Caco-2 (cell line): ENCODE measurements around the gene MYO5B. TPM values are rescaled to one million over a fixed set of nuclear protein-coding genes. Genes with fewer than 3 reads are reported as not detected.

Source experiments
- BruUV-seq: library from RNA; stranded (reverse); fragments of 400-500 nt; replicated peaks from 2 replicates; lab custom pipeline; 2021; lab: Mats Ljungman, UMichigan
- CTCF ChIA-PET: fragments of 300-600 bp; sonication (Branson Sonifier 250); formaldehyde crosslinking; loops from one replicate; lab custom pipeline; 2022; ENCODE audit warnings: antibody characterized with exemption; lab: Charles Lee
- POLR2A ChIA-PET: fragments of 300-600 bp; sonication (Branson Sonifier 250); formaldehyde crosslinking; loops from one replicate; lab custom pipeline; 2022; ENCODE audit warnings: antibody characterized with exemption; lab: Charles Lee
- DNase-seq, 2 experiments: peaks; one replicate each; pipeline versions ENCODE4 v3.0.0 to v3.0.0-alpha.2; 2020 to 2022
- H3K27me3 ChIP-seq: replicated peaks from 2 replicates; pipeline ENCODE4 v1.6.0; 2011; ENCODE audit warnings: low read length; ENCODE audit not compliant: control insufficient read depth, insufficient read depth
- H3K36me3 ChIP-seq: 2 replicates; pipeline ENCODE4 v1.5.1; 2011; ENCODE audit warnings: low read length; ENCODE audit not compliant: control insufficient read depth, insufficient read depth
- H3K4me1 ChIP-seq: fragments of 250-450 bp; sonication (Bioruptor Pico); 2 replicates; pipeline ENCODE4 v1.5.1; 2020; ENCODE audit warnings: mild to moderate bottlenecking
- H3K4me3 ChIP-seq: 2 replicates; pipeline ENCODE4 v1.5.1; 2011; ENCODE audit warnings: low read depth, mild to moderate bottlenecking, control low read depth, low read length
- H3K9me3 ChIP-seq: fragments of 250-450 bp; sonication (Bioruptor Pico); 2 replicates; pipeline ENCODE4 v1.5.1; 2020; ENCODE audit warnings: mild to moderate bottlenecking, moderate library complexity
- H3K27ac Mint-ChIP-seq: one replicate; pipeline ENCODE4 v1.8.0; 2022; ENCODE audit warnings: mixed read lengths; ENCODE audit not compliant: unreplicated experiment
- H3K27me3 Mint-ChIP-seq: one replicate; pipeline ENCODE4 v1.8.0; 2022; ENCODE audit warnings: mixed read lengths; ENCODE audit not compliant: insufficient read depth, unreplicated experiment
- H3K36me3 Mint-ChIP-seq: one replicate; pipeline ENCODE4 v1.8.0; 2022; ENCODE audit warnings: mild to moderate bottlenecking, mixed read lengths; ENCODE audit not compliant: insufficient read depth, unreplicated experiment
- H3K4me1 Mint-ChIP-seq: one replicate; pipeline ENCODE4 v1.8.0; 2022; ENCODE audit warnings: low read depth, mixed read lengths; ENCODE audit not compliant: unreplicated experiment
- H3K4me3 Mint-ChIP-seq: one replicate; pipeline ENCODE4 v1.8.0; 2022; ENCODE audit warnings: mild to moderate bottlenecking, moderate library complexity, mixed read lengths; ENCODE audit not compliant: unreplicated experiment
- H3K9me3 Mint-ChIP-seq: one replicate; pipeline ENCODE4 v1.8.0; 2022; ENCODE audit warnings: mixed read lengths; ENCODE audit not compliant: unreplicated experiment
- intact Hi-C: fragments of 100-400 bp; cut with micrococcal nuclease; formaldehyde crosslinking; loops from one replicate; pipeline ENCODE4 v1.10.0; 2022; ENCODE audit not compliant: unreplicated experiment
- total RNA-seq: library from RNA; stranded (reverse); gene quantifications from 2 replicates; pipeline ENCODE4 v1.2.3, GENCODE V29; 2022
- TF ChIP-seq, protein P1 (sequence below), 2 experiments: fragments of 200-600 bp in 1 of 2; IDR thresholded peaks; 1 replicate in 1 of 2; 2 replicates in 1 of 2; pipeline versions ENCODE4 v1.5.1 to v1.8.0; 2011 to 2022; ENCODE audit warnings: antibody characterized with exemption in 1 of 2, control low read depth in 1 of 2, inconsistent platforms in 1 of 2, low read depth in 1 of 2, low read length in 1 of 2, mild to moderate bottlenecking in 1 of 2, moderate library complexity in 1 of 2; ENCODE audit not compliant: insufficient read depth in 1 of 2, severe bottlenecking in 1 of 2, unreplicated experiment in 1 of 2

MYO5B gene
- total RNA-seq, 1 experiment from 2014 or later: 28.3 TPM

DNA sequence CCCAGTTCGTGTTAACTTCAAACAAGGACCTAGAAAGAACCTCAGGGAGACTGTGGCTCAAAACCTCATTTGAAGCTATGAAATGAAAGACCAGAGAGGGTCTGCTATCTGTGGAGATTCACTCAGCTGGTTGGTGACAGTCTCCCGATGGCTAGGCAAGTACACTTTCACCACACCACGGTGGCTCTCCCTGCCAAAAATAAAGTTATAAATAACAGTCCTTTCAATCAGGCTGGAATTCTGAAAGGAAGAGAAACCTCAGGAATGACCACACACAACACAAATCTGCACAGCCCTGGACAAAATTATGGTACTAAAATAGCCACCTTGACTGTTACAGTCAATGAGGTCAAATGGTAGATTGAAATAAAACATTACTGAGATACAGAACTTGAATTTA, 221.4 kb downstream of the MYO5B start:
- ChIA-PET POLR2A (no interaction called here), CTCF (no interaction called here)
- H3K27ac Mint-ChIP-seq: no peak overlapping the region
- no peak for DNase-seq
- Histone ChIP-seq H3K4me1 (0 out of 2 replicates have a peak, but pooled peaks cover 3% of the 10 kb centered on the region), H3K9me3 (no peaks in the 10 kb centered on the region), H3K36me3 (no peaks in the 10 kb centered on the region; the same call in 1 of the 2 replicates), H3K27me3 (no peaks in the 10 kb centered on the region), H3K4me3 (no peak overlapping the region)
- BruUV-seq: no TSS peak
- H3K27me3 Mint-ChIP-seq: no peaks in the 10 kb centered on the region
- H3K36me3 Mint-ChIP-seq: peaks cover 17% of the 10 kb centered on the region
- no peak overlapping the region for H3K4me3 Mint-ChIP-seq
- no peaks in the 10 kb centered on the region for H3K9me3 Mint-ChIP-seq
- TF ChIP-seq, protein P1, sequence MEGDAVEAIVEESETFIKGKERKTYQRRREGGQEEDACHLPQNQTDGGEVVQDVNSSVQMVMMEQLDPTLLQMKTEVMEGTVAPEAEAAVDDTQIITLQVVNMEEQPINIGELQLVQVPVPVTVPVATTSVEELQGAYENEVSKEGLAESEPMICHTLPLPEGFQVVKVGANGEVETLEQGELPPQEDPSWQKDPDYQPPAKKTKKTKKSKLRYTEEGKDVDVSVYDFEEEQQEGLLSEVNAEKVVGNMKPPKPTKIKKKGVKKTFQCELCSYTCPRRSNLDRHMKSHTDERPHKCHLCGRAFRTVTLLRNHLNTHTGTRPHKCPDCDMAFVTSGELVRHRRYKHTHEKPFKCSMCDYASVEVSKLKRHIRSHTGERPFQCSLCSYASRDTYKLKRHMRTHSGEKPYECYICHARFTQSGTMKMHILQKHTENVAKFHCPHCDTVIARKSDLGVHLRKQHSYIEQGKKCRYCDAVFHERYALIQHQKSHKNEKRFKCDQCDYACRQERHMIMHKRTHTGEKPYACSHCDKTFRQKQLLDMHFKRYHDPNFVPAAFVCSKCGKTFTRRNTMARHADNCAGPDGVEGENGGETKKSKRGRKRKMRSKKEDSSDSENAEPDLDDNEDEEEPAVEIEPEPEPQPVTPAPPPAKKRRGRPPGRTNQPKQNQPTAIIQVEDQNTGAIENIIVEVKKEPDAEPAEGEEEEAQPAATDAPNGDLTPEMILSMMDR (IDR thresholded peaks at IDR 0.05; ENCODE audit: insufficient read depth in 1 of 2, low read depth in 1 of 2, low read length in 1 of 2, severe bottlenecking in 1 of 2, unreplicated experiment in 1 of 2): no peak
- intact Hi-C loops: no loop called here
- H3K4me1 Mint-ChIP-seq: no peaks in the 10 kb centered on the region

DNA sequence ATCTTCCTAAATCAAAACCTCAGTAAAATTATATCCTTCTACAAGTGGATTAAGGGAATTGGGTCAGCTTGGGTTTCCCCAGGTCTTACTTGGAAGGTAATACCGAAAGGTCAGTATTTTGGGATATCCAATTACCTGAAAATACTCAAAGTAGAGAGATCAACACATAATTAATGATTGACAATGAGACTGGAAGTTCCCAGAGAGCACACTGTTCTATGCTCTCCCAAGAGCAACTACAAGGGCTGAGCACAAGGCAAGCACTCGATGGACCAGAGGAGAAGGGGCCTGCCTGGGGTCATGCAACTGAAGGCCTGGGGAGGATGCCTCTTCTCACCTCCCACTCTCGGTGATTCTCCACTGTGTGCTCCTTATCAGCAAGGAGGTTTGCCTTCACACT, 222.4 kb downstream of the MYO5B start:
- H3K27me3 ChIP-seq: no peaks in the 10 kb centered on the region
- H3K4me3 ChIP-seq: no peak overlapping the region
- Mint-ChIP-seq H3K4me1 (peaks cover 5% of the 10 kb centered on the region), H3K4me3 (no peak overlapping the region), H3K9me3 (no peaks in the 10 kb centered on the region), H3K36me3 (peaks cover 17% of the 10 kb centered on the region), H3K27me3 (no peaks in the 10 kb centered on the region), H3K27ac (no peak overlapping the region)
- POLR2A ChIA-PET: no interaction called here
- TF ChIP-seq, protein P1 (IDR thresholded peaks at IDR 0.05; ENCODE audit: insufficient read depth in 1 of 2, low read depth in 1 of 2, low read length in 1 of 2, severe bottlenecking in 1 of 2, unreplicated experiment in 1 of 2): no peak
- no peaks in the 10 kb centered on the region for H3K9me3 ChIP-seq
- intact Hi-C loops: no loop called here
- DNase-seq: no peak
- CTCF ChIA-PET: no interaction called here
- BruUV-seq: no TSS peak
- no peaks in the 10 kb centered on the region; the same call in 1 of the 2 replicates for H3K36me3 ChIP-seq
- peaks cover 11% of the 10 kb centered on the region; the same call in 1 of the 2 replicates for H3K4me1 ChIP-seq

DNA sequence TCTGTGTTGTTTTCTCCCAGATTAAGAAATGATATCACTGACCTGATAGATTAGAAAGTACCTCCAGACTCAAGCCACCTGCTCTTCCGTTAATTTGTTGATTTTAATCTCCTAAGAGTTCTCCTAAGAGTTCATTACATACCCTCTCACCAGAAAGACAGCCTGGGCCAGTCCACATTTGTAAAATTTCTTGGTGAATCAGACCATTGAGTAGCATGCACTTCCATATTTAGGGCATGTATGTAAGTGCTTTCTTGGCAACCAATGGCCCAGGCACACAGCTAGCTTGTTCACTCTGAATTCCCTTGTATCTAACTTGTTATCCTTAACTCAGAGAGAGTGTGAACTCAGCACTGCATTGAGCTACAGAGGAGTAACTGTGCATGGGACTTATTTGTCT, 223.5 kb downstream of the MYO5B start:
- no peaks in the 10 kb centered on the region for H3K9me3 ChIP-seq
- no peaks in the 10 kb centered on the region for H3K9me3 Mint-ChIP-seq
- BruUV-seq: no TSS peak
- peaks cover 6% of the 10 kb centered on the region for H3K4me1 Mint-ChIP-seq
- H3K36me3 ChIP-seq: no peaks in the 10 kb centered on the region; the same call in 1 of the 2 replicates
- ChIA-PET POLR2A (no interaction called here), CTCF (no interaction called here)
- peaks cover 19% of the 10 kb centered on the region for H3K4me1 ChIP-seq
- no peak overlapping the region for H3K27ac Mint-ChIP-seq
- DNase-seq: no peak
- no peak overlapping the region for H3K4me3 Mint-ChIP-seq
- H3K36me3 Mint-ChIP-seq: peaks cover 17% of the 10 kb centered on the region
- intact Hi-C loops: no loop called here
- H3K4me3 ChIP-seq: no peak overlapping the region
- H3K27me3 Mint-ChIP-seq: no peaks in the 10 kb centered on the region
- TF ChIP-seq, protein P1 (IDR thresholded peaks at IDR 0.05; ENCODE audit: insufficient read depth in 1 of 2, low read depth in 1 of 2, low read length in 1 of 2, severe bottlenecking in 1 of 2, unreplicated experiment in 1 of 2): no peak
- H3K27me3 ChIP-seq: no peaks in the 10 kb centered on the region
